Stimulated activated CD4-positive, alpha-beta T cell treated with anti-CD3 and anti-CD28 coated beads, TNF-alpha, amount 100 ng/mL, for 24 hours (primary cell): ENCODE data around the gene LGR5.

Source experiments
- DNase-seq, 3 experiments: peaks; one replicate each; pipeline ENCODE4 v3.0.0-alpha.2; 2020; ENCODE audit warnings: low read depth in 3 of 3

Gene LGR5

GRCh38 chr12:71439613-71440344, at the start of gene LGR5:
Gene LGR5 (plus strand): TSS chr12:71439798. CDS start chr12:71440081, 283 bp downstream.
- DNase-seq: no peak

DNA sequence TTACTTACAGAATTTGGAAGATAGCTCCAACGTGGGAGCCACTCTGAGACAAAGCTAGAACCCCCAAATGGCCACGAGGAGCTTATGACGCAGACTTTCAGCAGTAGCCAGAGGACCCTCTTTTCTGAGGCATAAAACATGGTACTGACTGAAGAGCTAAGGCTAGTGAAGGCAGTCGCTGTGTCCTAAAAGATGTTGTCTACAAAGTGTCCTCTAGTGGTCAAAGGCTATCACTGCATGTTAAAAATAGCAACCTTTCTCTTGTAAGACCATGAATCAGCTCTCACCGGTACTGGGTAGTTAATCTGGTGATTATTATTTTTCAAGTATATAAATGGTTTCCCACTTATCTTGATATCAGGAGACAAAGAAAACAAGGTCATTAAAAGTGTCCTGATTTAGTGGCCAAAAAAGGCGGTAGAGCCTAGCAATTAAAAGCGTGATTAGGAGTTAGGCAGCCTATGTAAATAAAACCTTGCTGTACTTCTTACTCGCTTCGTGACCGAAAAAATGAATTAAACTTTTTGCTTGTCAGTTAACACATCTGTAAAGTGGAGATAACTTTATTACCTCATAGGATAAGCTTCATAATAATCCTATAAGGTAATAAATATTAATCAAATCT, 47.0 kb upstream of the LGR5 start:
- DNase-seq: no peak

- no peak for DNase-seq
Measured at GRCh38 chr12:71393625-71394024, 46.0 kb upstream of the LGR5 start.

DNA sequence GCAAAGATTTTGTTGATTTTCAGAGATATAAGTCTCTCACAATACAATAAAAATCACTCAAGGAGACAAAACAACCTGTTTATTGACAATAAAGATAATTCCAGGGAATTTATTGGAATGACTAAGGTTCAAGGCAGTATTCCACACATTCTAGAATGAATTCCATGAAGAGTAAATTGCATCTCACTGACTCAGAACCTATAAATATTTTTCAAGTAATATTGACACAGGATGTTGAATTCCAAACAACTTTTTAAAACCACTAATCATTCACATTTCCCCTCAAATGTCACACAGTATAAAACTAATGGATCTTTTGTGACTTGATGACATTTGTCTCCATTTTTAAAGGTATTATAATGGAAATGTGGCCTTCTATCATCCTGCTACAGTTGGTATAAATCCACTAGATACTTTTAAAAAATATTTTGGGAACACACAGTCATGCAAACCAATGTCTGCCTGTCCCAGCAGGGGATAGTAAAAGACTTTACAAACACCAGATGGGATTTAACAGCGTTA, 42.1 kb upstream of the LGR5 start:
- no peak for DNase-seq

DNA sequence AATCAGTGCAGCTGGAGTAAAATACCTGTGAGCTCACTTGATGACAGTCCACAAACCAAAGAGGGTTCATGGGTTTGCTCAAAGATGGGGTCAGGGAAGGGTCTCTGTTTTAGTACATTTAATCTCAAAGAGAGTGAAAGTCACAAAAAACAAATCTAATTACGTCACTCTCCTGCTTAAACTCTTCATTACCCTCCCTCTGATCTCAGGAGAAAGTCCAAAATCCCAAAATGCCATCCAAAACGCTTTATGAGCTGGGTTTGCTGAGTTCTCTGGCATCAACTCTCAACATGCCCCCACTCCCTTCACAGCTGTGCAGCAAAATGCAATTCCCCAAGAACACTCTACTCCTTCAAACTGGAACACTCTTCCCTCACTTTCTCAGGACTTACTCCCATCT, 40.4 kb upstream of the LGR5 start:
- DNase-seq: no peak

- no peak for DNase-seq
Measured at GRCh38 chr12:71400481-71400880, 39.1 kb upstream of the LGR5 start.

GRCh38 chr12:71405884-71406283, 33.7 kb upstream of the LGR5 start:
- DNase-seq: no peak

DNA sequence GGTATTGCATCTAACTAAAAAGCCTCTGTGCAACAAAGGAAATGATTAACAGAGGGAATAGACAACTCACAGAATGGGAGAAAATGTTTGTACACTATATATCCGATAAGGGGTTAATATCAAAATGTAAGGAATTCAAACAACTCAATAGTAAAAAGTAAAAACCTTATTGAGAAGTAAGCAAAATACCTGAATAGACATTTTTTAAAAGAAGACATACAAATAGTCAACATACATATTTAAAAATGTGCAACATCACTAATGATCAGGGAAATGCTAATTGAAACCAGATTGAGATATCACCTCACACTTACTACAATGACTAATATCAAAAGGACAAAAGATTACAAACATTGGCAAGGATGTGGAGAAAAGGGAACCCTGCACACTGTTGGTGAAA, 31.9 kb upstream of the LGR5 start:
- no peak for DNase-seq

DNA sequence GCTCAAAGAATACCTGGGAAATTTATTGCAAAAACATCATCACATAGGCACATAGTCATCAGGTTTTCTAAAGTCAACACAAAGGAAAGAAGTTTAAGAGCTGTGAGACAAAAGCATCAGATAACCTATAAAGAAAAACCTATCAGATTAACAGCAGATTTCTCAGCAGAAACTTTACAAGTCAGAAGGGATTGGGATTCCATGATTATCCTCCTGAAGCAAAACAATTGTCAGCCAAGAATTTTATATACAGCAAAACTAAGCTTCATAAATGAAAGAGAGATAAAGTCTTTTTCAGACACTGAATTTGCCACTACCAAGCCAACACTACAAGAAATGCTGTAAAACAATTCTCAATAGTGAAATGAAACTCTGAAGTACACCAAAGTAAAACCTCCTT, 28.8 kb upstream of the LGR5 start:
- DNase-seq: no peak

DNA sequence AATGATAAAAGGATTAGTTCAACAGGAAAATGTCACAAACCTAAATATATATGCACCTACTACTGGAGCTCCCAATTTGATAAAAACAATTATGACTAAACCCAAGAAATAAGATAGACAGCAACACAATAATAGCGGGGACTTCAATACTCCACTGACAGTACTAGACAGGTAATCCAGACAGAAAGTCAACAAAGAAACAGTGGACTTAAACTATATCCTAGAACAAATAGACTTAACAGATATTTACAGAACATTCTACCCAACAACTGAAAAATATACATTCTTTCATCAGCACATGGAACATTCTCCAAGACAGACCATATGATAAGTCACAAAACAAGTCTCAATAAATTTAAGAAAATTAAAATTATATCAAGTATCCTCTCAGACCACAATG, 28.0 kb upstream of the LGR5 start:
- no peak for DNase-seq

DNA sequence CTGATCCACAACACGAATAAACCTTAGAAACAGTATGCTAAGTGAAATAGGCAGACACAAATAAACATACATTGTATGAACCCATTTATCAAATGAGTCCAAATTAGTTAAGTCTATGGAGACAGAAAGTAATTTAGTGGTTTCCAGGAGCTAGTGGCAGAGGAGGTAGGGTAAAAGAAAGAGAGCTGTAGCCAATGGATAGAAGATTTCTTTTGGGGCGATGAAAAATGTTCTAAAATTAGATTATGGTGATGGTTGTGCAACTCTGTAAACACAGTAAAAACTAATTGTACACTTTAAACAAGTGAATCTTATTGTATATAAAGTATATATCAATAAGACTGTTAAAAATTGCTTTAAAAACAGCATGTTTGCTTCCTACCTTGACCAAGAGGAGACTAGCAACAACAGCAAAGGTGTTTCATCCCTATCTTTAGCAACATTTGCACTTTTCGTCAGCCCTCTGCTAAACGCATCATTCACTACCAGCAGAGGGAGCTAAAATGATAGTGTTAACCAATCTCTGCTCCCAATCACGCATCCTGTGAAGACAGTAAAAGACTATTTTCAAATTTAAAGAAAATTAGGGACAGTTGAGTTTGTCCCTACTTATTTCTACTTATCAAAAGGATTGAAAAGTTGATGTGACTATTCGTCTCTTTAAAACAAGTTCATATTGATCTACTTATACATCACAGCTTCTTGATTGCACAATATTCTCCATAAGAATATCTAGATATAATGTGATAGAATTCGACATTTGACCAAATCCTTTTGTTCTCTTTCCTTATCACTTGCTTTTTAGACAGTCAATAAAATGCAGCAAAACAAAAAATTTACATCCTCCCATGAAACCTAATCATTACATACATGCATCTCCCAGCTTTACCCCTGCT, 24.0 kb upstream of the LGR5 start:
- no peak for DNase-seq

DNA sequence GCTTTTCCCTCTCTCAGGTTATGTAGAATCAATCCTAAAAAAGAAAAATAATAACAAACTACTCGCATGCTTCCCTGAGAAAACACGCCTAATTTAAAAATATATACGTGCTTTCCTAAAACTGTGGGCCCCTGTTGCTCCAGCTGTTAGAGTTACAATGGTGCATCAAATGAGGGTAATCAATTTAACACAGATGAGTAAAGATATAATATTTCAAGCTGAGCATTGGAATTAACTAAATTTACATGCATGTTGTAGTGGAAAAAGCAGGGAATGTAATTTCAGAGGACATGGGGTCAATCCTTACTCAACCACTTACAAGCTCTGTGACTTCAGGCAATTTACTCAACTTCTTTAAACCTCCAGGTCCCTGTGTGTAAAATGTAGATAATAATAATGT, 22.4 kb upstream of the LGR5 start:
- no peak for DNase-seq

- DNase-seq: no peak
Measured at GRCh38 chr12:71420775-71421406, 18.7 kb upstream of the LGR5 start.

- no peak for DNase-seq
Measured at GRCh38 chr12:71425568-71426299, 13.9 kb upstream of the LGR5 start.

DNA sequence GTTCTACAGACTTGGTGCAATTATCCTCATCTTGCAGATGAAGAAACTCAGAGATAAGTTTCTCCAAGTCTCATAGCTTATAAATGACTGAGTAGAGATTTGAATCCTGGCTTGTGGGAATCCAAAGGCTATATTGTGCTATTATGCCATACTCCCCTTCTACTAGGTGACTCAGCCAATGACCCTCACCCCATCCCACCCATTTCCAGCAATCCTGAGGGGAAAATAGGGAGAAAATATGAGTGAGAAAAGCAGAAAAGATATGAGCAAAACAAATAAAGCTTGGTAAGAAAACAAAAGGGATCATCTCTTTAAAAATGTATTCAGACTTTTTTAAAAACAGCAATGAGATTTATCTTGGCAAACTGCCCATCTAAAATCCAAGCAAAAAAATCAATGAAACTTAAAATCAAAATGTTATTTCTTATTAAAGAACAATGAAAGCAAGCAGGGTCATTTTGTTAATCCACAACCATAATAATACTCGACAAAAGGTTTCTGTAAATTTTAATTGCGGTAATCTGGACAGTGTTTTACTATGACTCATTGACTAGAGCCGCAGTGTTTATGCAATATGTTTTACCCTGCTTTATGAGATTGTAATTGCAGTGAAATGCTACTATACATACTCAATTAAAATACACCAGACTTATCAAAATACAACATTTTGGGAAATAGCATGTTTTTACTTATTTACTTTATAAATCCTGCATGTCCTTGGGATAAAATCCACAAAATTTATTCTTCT, 13.1 kb upstream of the LGR5 start:
- no peak for DNase-seq

GRCh38 chr12:71430756-71431155, 8.8 kb upstream of the LGR5 start:
- no peak for DNase-seq

- no peak for DNase-seq
Measured at GRCh38 chr12:71431991-71432390, 7.6 kb upstream of the LGR5 start.

- no peak for DNase-seq
Measured at GRCh38 chr12:71432936-71433335, 6.7 kb upstream of the LGR5 start.

DNA sequence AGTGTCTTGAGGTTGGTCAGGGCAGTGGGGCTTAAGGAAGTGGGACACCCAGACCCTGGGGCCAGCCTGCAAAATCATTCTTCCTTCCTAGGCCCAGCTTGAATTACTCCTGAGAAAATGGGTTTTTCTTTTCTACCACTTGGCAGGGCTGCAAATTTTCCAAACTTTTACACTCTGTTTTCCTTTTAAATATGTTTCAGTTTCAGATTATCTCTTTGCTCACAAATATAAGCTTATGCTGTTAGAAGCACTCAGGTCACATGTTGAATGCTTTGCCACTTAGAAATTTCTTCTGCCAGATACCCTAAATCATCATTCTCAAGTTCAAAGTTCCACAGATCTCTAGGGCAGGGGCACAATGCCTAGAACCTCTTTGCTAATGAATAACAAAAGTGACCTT, 2.9 kb upstream of the LGR5 start:
- no peak for DNase-seq

DNA sequence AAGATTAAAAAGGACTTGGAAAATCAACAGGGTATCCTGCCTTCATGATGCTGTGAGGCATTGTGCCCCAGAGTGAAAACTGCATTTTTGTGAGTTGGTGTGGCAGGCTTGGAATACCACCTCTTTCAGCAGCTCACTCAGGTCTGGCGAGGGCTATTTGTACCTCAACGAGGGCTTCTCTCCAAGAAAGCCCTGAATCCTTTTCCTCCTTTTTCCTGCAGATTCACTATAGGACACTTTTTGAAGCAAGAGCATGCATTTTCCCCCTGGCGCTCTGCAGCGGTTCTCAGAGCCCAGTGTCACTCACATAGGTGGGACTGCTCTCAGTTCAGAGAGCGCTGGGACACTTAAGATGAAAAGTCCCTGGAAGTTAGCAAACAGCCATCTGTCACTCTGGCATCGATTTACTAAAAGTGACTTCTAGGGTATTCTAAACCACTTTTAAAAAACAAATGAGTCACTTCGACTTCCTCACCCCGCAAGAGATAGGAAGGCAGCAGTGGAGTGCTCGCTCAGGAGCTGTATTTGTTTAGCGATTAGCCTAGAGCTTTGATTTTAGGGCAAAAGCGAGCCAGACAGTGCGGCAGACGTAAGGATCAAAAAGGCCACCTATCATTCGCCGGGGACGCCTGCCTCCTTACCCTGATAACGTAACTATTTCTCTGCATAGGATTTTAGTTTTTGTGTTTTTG, 782 bp upstream of the LGR5 start:
- no peak for DNase-seq
